ENCODE data around the gene PRIM2.
"Not testable (repeated sequence)": the region's sequence is repeated elsewhere in the genome, so short reads cannot be mapped to it uniquely, and the experiment has no call there.

GRCh38 chr6:57581586-57581985 is 264.2 kb downstream of the PRIM2 start:
- TF ChIP-seq CTCF (tag by site-specific recombination; IDR thresholded peaks at IDR 0.05); HOXA7 (CRISPR knock-in tag; IDR thresholded peaks at IDR 0.05; ENCODE audit: borderline replicate concordance); ZXDB (tag by site-specific recombination; IDR thresholded peaks at IDR 0.05); GLI4 (tag by site-specific recombination; IDR thresholded peaks at IDR 0.05); ZNF473 (tag by site-specific recombination; IDR thresholded peaks at IDR 0.05); REST (tag by site-specific recombination; IDR thresholded peaks at IDR 0.05); ZNF704 (tag by site-specific recombination; IDR thresholded peaks at IDR 0.05); ZNF274 (IDR thresholded peaks at IDR 0.05; ENCODE audit: low read length); ZNF274 (tag by site-specific recombination; IDR thresholded peaks at IDR 0.05; ENCODE audit: borderline replicate concordance); KLF16 (tag by site-specific recombination; IDR thresholded peaks at IDR 0.05); SP2 (tag by site-specific recombination; IDR thresholded peaks at IDR 0.05); ZBTB8A (tag by site-specific recombination; IDR thresholded peaks at IDR 0.05); ZSCAN16 (tag by site-specific recombination; IDR thresholded peaks at IDR 0.05); ZBTB7A (tag by site-specific recombination; IDR thresholded peaks at IDR 0.05; ENCODE audit: low read depth); ZNF777 (tag by site-specific recombination; IDR thresholded peaks at IDR 0.05; ENCODE audit: borderline replicate concordance): not testable (repeated sequence)

All from HEK293 (cell line).